Heart left ventricle (tissue), 13 donors: ENCODE results near the gene PRMT5.

ENCODE experiments used
- CTCF ChIP-seq, 12 donors: fragments of 200-600 bp; sonication (generic) in 4 of 12; IDR thresholded peaks; one replicate each; pipeline versions ENCODE4 v1.5.0 to v1.8.0; 2018 to 2022; ENCODE audit warnings: antibody characterized with exemption in 12 of 12, mild to moderate bottlenecking in 5 of 12
- POLR2A ChIP-seq, 2 donors: fragments of 450-650 bp; IDR thresholded peaks; one replicate each; pipeline ENCODE4 v1.6.1; 2017; ENCODE audit warnings: antibody characterized with exemption in 2 of 2, mild to moderate bottlenecking in 2 of 2, moderate library complexity in 2 of 2
- donor health status: ischemic (EF 13 %, LVEDD 7.1; RV severe dilation, severe dysfunction).
- donor health status: DM: no; HTN: yes; CAD: no.
- donor health status: DM: no; HTN: no; CAD: no.
- donor health status: ischemic (EF 25% LVEDD 6.9; RV normal size, moderate dysfunction).
- donor health status: ischemic (EF 25% LVEDD 5.7; RV mildly dilated, moderate dysfunction).
- donor health status: ischemic (EF 35%, LVEDD 5.7; RV mildly dilated, moderate dysfunction).
- donor health status: nonischemic (EF 11% LVEDD 7.7; RV severe dilation, severe dysfunction).
- donor health status: DM: yes; HTN: yes; CAD: no.
- donor health status: PGD.
- donor health status: ischemic (EF 29% LVEDD 5.4; RV normal size, mild dysfunction).
- donor health status: nonischemic (EF 23%, LVEDD 6.1; RV moderate dilation, normal function).

- TF ChIP-seq CTCF (IDR thresholded peaks at IDR 0.05) (no peak), POLR2A (IDR thresholded peaks at IDR 0.05) (no peak)
Measured at GRCh38 chr14:22887260-22887989, 41.8 kb downstream of the PRMT5 start.
